Esophagus squamous epithelium (tissue), 5 donors: ENCODE data around the gene NDUFV3. TPM values are rescaled to one million over a fixed set of nuclear protein-coding genes. Genes with fewer than 3 reads are reported as not detected.

Experiments used
- DNase-seq: peaks from one replicate; lab custom pipeline; 2025; lab: John Stamatoyannopoulos, UW
- H3K27ac ChIP-seq, 4 donors: fragments of 200-600 bp; sonication (generic); one replicate each; pipeline ENCODE4 v1.5.1; 2016 to 2019; ENCODE audit warnings: mild to moderate bottlenecking in 1 of 4
- H3K27me3 ChIP-seq, 4 donors: fragments of 200-600 bp; sonication (generic); 1 replicate in 3 of 4; 2 replicates in 1 of 4; pipeline versions ENCODE4 v1.5.1 to v1.6.0; 2017 to 2021; ENCODE audit warnings: antibody characterized with exemption in 1 of 4
- H3K36me3 ChIP-seq, 3 donors: fragments of 200-600 bp; sonication (generic); one replicate each; pipeline ENCODE4 v1.5.1; 2016 to 2019
- H3K4me1 ChIP-seq, 3 donors: fragments of 200-600 bp; sonication (generic); one replicate each; pipeline ENCODE4 v1.5.1; 2017 to 2019
- H3K4me3 ChIP-seq, 4 donors: fragments of 200-600 bp; sonication (generic); 1 replicate in 3 of 4; 2 replicates in 1 of 4; pipeline ENCODE4 v1.5.1; 2016 to 2019; ENCODE audit warnings: mild to moderate bottlenecking in 2 of 4, moderate library complexity in 1 of 4
- H3K9me3 ChIP-seq, 3 donors: fragments of 200-600 bp; sonication (generic); one replicate each; pipeline ENCODE4 v1.5.1; 2016 to 2019
- CTCF ChIP-seq, 6 experiments: fragments of 450-650 bp in 4 of 6; fragments of 200-600 bp in 2 of 6; sonication (generic) in 2 of 6; IDR thresholded peaks; one replicate each; pipeline ENCODE4 v1.5.1; 2016 to 2019; ENCODE audit warnings: antibody characterized with exemption in 6 of 6, mild to moderate bottlenecking in 4 of 6, moderate library complexity in 4 of 6
- POLR2A ChIP-seq, 4 donors: fragments of 450-650 bp; IDR thresholded peaks; one replicate each; pipeline ENCODE4 v1.6.1; 2017; ENCODE audit warnings: antibody characterized with exemption in 4 of 4, mild to moderate bottlenecking in 4 of 4, moderate library complexity in 3 of 4
- WGBS, 2 donors: methylation state at CpG; one replicate each; pipeline ENCODE4 v1.1.5; 2018; 5-methylcytosine and 5-hydroxymethylcytosine counted together
- intact Hi-C: fragments of 100-400 bp; cut with DNase I; formaldehyde crosslinking; loops from one replicate; pipeline ENCODE4 v1.15.0; 2022
- small RNA-seq, 4 donors: library from RNA; depleted of rRNA; stranded (forward); fragments of <200 nt; gene quantifications; one replicate each; pipeline ENCODE3, GENCODE V24; 2016
- total RNA-seq, 4 donors: library from RNA; depleted of rRNA; stranded (reverse); fragments of >200 nt; gene quantifications; one replicate each; pipeline ENCODE4 v1.1.0, GENCODE V29; 2016
- donor health status: DM: yes; HTN: yes; CAD: no.

The NDUFV3 gene
- total RNA-seq, 4 donors from 2014 or later: 32.3 to 48.4 (median 38.0) TPM

- H3K27ac ChIP-seq: no peak overlapping the region
- no peak for DNase-seq
- H3K27me3 ChIP-seq: no peaks in the 10 kb centered on the region
- no peaks in the 10 kb centered on the region for H3K9me3 ChIP-seq
- H3K36me3 ChIP-seq: no peaks in the 10 kb centered on the region
- intact Hi-C loops: no loop called here
- H3K4me1 ChIP-seq: peaks cover 0 to 14% (median 9%) of the 10 kb centered on the region in 3 donors
- no peak overlapping the region for H3K4me3 ChIP-seq
- TF ChIP-seq POLR2A (IDR thresholded peaks at IDR 0.05): no peak
- TF ChIP-seq CTCF (IDR thresholded peaks at IDR 0.05): no peak
- 87 to 88% methylated on average over 3 of the region's 3 CpGs for WGBS, 2 donors
Observed at GRCh38 chr21:42959728-42960127, 66.6 kb downstream of the NDUFV3 start.

GRCh38 chr21:42962380-42963007 is 69.4 kb downstream of the NDUFV3 start:
- H3K4me1 ChIP-seq: no peaks in the 10 kb centered on the region
- no peaks in the 10 kb centered on the region for H3K9me3 ChIP-seq
- TF ChIP-seq CTCF (IDR thresholded peaks at IDR 0.05) (no peak), POLR2A (IDR thresholded peaks at IDR 0.05) (no peak)
- no peak for DNase-seq
- H3K4me3 ChIP-seq: no peak overlapping the region
- H3K27ac ChIP-seq: no peak overlapping the region
- no peaks in the 10 kb centered on the region for H3K27me3 ChIP-seq
- H3K36me3 ChIP-seq: no peaks in the 10 kb centered on the region
- intact Hi-C loops: no loop called here
- WGBS, 2 donors: 69 to 79% methylated on average over 3 to 4 of the region's 6 CpGs

Small RNA genes within 50 kb of the gene (small RNA-seq; reads per million reads assigned to genes)
- gene MIR5692B: 0 reads per million in 4 donors

Other genes with a start within 250 kb of the NDUFV3 start
- gene PDE9A, start 239.7 kb upstream of the NDUFV3 start, total RNA-seq: 1 to 10 TPM in 3 of 4 donors, under 1 TPM in 1; 0.61 to 2.9 (median 1.8) TPM
- gene WDR4, start 13.8 kb upstream of the NDUFV3 start, total RNA-seq: 10 to 100 TPM in 3 of 4 donors, 1 to 10 TPM in 1; 4.1 to 20.8 (median 17.2) TPM
- gene ERVH48-1, start 32.3 kb downstream of the NDUFV3 start, total RNA-seq: under 1 TPM in 1 of 4 donors, not detected in 3; 0.19 TPM
- 10 to 100 TPM in 2 of 4 donors, 1 to 10 TPM in 2; 7.7 to 19.6 (median 9.5) TPM for gene PKNOX1, start 81.3 kb downstream of the NDUFV3 start, total RNA-seq
- 10 to 100 TPM in 1 of 4 donors, 1 to 10 TPM in 2, not detected in 1; 1.1 to 15.8 (median 7.1) TPM for gene CBS, start 182.5 kb downstream of the NDUFV3 start, total RNA-seq
- 10 to 100 TPM; 28.4 to 48.9 (median 36.8) TPM for gene U2AF1, start 214.3 kb downstream of the NDUFV3 start, total RNA-seq